HepG2 (cell line): ENCODE results near the gene PPP1R9A. TPM values are rescaled to one million over a fixed set of nuclear protein-coding genes. Genes with fewer than 3 reads are reported as not detected.

ENCODE experiments used
- ATAC-seq: fragments of 200-7000 bp; cut with Tn5 transposase; 3 replicates; pipeline ENCODE4 v1.9.1; 2020; ENCODE audit warnings: mild to moderate bottlenecking, moderate library complexity
- BruUV-seq: library from RNA; stranded (reverse); fragments of 400-500 nt; replicated peaks from 2 replicates; lab custom pipeline; 2021; lab: Mats Ljungman, UMichigan
- CTCF ChIA-PET: fragments of 300-600 bp; formaldehyde crosslinking; extraction: SDS; loops from one replicate; lab custom pipeline; 2021; ENCODE audit warnings: low total read pairs, inconsistent platforms, low intra/inter-chr PET ratio; lab: Yijun Ruan, JAX
- POLR2A ChIA-PET: fragments of 350-600 bp; sonication (Branson Sonifier 250); formaldehyde crosslinking; loops from one replicate; lab custom pipeline; 2020; ENCODE audit warnings: antibody characterized with exemption, inconsistent platforms; lab: Yijun Ruan, JAX
- DNase-seq: peaks from one replicate; pipeline ENCODE4 v3.0.0-alpha.2; 2015; ENCODE audit warnings: low spot score
- FAIRE-seq: peaks from 3 replicates; lab custom pipeline; 2011; peaks lifted over from hg19 to GRCh38; lab: Jason Lieb, UNC
- H2AFZ ChIP-seq: one replicate; pipeline ENCODE4 v1.6.1; 2011; ENCODE audit warnings: low read length, inconsistent platforms
- H3K27ac ChIP-seq: fragments of 300-600 bp; 3 replicates; pipeline ENCODE4 v1.8.0; 2011; ENCODE audit warnings: mixed run types, mild to moderate bottlenecking, mixed read lengths, low read length, inconsistent platforms; ENCODE audit not compliant: insufficient read depth; ENCODE audit errors: extremely low read length
- H3K27me3 ChIP-seq, 2 experiments: fragments of 200-600 bp in 1 of 2; 2 replicates in 1 of 2; 3 replicates in 1 of 2; pipeline versions ENCODE4 v1.6.0 to v1.8.0; 2011; ENCODE audit warnings: low read length in 2 of 2, mild to moderate bottlenecking in 2 of 2, moderate library complexity in 2 of 2, inconsistent platforms in 1 of 2; ENCODE audit not compliant: insufficient read depth in 2 of 2, control insufficient read depth in 1 of 2
- H3K36me3 ChIP-seq, 2 experiments: fragments of 200-600 bp in 1 of 2; replicated peaks in 1 of 2; 2 replicates in 1 of 2; 3 replicates in 1 of 2; pipeline versions ENCODE4 v1.5.1 to v1.8.0; 2011; ENCODE audit warnings: low read length in 2 of 2, inconsistent platforms in 1 of 2; ENCODE audit not compliant: insufficient read depth in 2 of 2, control insufficient read depth in 1 of 2
- H3K4me1 ChIP-seq: 2 replicates; pipeline ENCODE4 v1.5.1; 2012; ENCODE audit warnings: low read length, inconsistent platforms; ENCODE audit not compliant: insufficient read depth
- H3K4me2 ChIP-seq: 2 replicates; pipeline ENCODE4 v1.6.0; 2011; ENCODE audit warnings: low read depth, low read length, inconsistent platforms
- H3K4me3 ChIP-seq, 3 experiments: fragments of 200-600 bp in 1 of 3; sonication (generic), shearing (Covaris generic) in 1 of 3; replicated peaks in 1 of 3; 2 replicates each; pipeline ENCODE4 v1.5.1; 2011 to 2016; ENCODE audit warnings: low read length in 3 of 3, inconsistent platforms in 2 of 3, low read depth in 2 of 3, mild to moderate bottlenecking in 2 of 3, control low read depth in 1 of 3, mixed read lengths in 1 of 3; ENCODE audit not compliant: insufficient read depth in 1 of 3
- H3K79me2 ChIP-seq: one replicate; pipeline ENCODE4 v1.6.1; 2011; ENCODE audit warnings: low read length, inconsistent platforms; ENCODE audit not compliant: insufficient read depth
- H3K9ac ChIP-seq: 2 replicates; pipeline ENCODE4 v1.6.0; 2011; ENCODE audit warnings: mild to moderate bottlenecking, low read depth, low read length, inconsistent platforms; ENCODE audit not compliant: insufficient read depth
- H3K9me3 ChIP-seq: 2 replicates; pipeline ENCODE4 v1.5.1; 2012; ENCODE audit warnings: mild to moderate bottlenecking, low read length
- H4K20me1 ChIP-seq: 2 replicates; pipeline ENCODE4 v1.6.0; 2011; ENCODE audit warnings: inconsistent platforms, mild to moderate bottlenecking, low read length, moderate library complexity; ENCODE audit not compliant: insufficient read depth
- BCL3 ChIP-seq: sonication (generic); formaldehyde crosslinking; IDR thresholded peaks from 2 replicates; pipeline ENCODE4 v1.5.1; 2020; ENCODE audit warnings: mild to moderate bottlenecking, missing genetic modification reagents, moderate library complexity
- ERF ChIP-seq: IDR thresholded peaks from 2 replicates; pipeline ENCODE4 v1.6.1; 2018; ENCODE audit warnings: missing biosample characterization, missing genetic modification reagents
- GATA4 ChIP-seq: sonication (generic); IDR thresholded peaks from 2 replicates; pipeline ENCODE4 v1.6.1; 2016; ENCODE audit warnings: antibody characterized with exemption, low read depth, borderline replicate concordance
- HDAC6 ChIP-seq: fragments of 200-600 bp; sonication (generic); IDR thresholded peaks from 2 replicates; pipeline ENCODE4 v1.7.0; 2017; ENCODE audit warnings: mild to moderate bottlenecking, antibody characterized with exemption, low read length, low read depth
- RARA ChIP-seq: IDR thresholded peaks from 2 replicates; pipeline ENCODE4 v1.6.1; 2016; ENCODE audit warnings: missing genetic modification reagents, missing compliant biosample characterization
- SOX5 ChIP-seq: IDR thresholded peaks from 2 replicates; pipeline ENCODE4 v1.6.1; 2016; ENCODE audit warnings: borderline replicate concordance
- SRY ChIP-seq: sonication (generic); formaldehyde crosslinking; IDR thresholded peaks from 2 replicates; pipeline ENCODE4 v1.8.0; 2022; ENCODE audit warnings: mild to moderate bottlenecking, missing genetic modification reagents
- ZBTB2 ChIP-seq: sonication (generic); formaldehyde crosslinking; IDR thresholded peaks from 2 replicates; pipeline ENCODE4 v1.8.0; 2022; ENCODE audit warnings: low read depth, missing genetic modification reagents
- ZFP37 ChIP-seq: sonication (generic); formaldehyde crosslinking; IDR thresholded peaks from 2 replicates; pipeline ENCODE4 v1.4.0; 2020; ENCODE audit warnings: missing genetic modification reagents, borderline replicate concordance
- ZNF160 ChIP-seq: sonication (generic); formaldehyde crosslinking; IDR thresholded peaks from 2 replicates; pipeline ENCODE4 v1.8.0; 2022; ENCODE audit warnings: mild to moderate bottlenecking, inconsistent platforms, missing genetic modification reagents
- ZNF513 ChIP-seq: sonication (generic); formaldehyde crosslinking; conservative IDR thresholded peaks from 2 replicates; pipeline ENCODE4 v1.5.0; 2020; ENCODE audit warnings: missing genetic modification reagents
- ZNF598 ChIP-seq: sonication (generic); formaldehyde crosslinking; IDR thresholded peaks from 2 replicates; pipeline ENCODE4 v1.5.1; 2020; ENCODE audit warnings: mild to moderate bottlenecking, missing genetic modification reagents, borderline replicate concordance
- ZNF607 ChIP-seq: sonication (generic); formaldehyde crosslinking; IDR thresholded peaks from 2 replicates; pipeline ENCODE4 v1.5.1; 2020; ENCODE audit warnings: missing genetic modification reagents, mild to moderate bottlenecking, borderline replicate concordance
- ZNF644 ChIP-seq: IDR thresholded peaks from 2 replicates; pipeline ENCODE4 v1.6.1; 2016; ENCODE audit warnings: low read depth
- ZNF710 ChIP-seq: sonication (generic); formaldehyde crosslinking; IDR thresholded peaks from 2 replicates; pipeline ENCODE4 v1.5.0; 2020; ENCODE audit warnings: mild to moderate bottlenecking, missing genetic modification reagents, borderline replicate concordance
- WGBS: methylation state at CpG from one replicate; pipeline ENCODE4 v1.1.6; 2017; ENCODE audit warnings: low lambda C conversion rate; 5-methylcytosine and 5-hydroxymethylcytosine counted together
- in situ Hi-C: cut with HindIII; loops from 2 replicates; pipeline ENCODE4 v1.10.0; 2017; ENCODE audit warnings: low pct_unique_long_range_greater_than_20kb; ENCODE audit not compliant: extremely low pct_ligation_motif_present
- intact Hi-C: fragments of 100-400 bp; cut with micrococcal nuclease; formaldehyde crosslinking; loops from one replicate; pipeline ENCODE4 v1.10.0; 2022; ENCODE audit not compliant: unreplicated experiment
- polyA plus RNA-seq, 8 experiments: library from polyadenylated mRNA; depleted of rRNA in 3 of 8; stranded (reverse) in 7 of 8; unstranded in 1 of 8; fragments of >200 nt; fragmentation: Illumina TruSeq in 4 of 8; extraction: Trizol in 4 of 8; gene quantifications; 2 replicates each; pipeline versions ENCODE4 v1.2.1 to v1.2.3, GENCODE V29; 2011 to 2016; ENCODE audit warnings: low read depth in 4 of 8, missing spikeins in 1 of 8, mixed read lengths in 1 of 8; ENCODE audit not compliant: insufficient read depth in 1 of 8
- total RNA-seq, 5 experiments: library from RNA; depleted of rRNA; stranded (reverse); fragments of >200 nt; fragmentation: Illumina TruSeq; extraction: Trizol; gene quantifications; 2 replicates each; pipeline ENCODE4 v1.2.3, GENCODE V29; 2016; ENCODE audit warnings: low read depth in 1 of 5

PPP1R9A gene
- total and polyA plus RNA-seq, 2 of the 13 experiments (the other 11 are each of a cell fraction or from before 2014, with no cell fraction given): 11.4 to 31.9 TPM

GRCh38 chr7:94904982-94905381 is 2.4 kb upstream of the PPP1R9A start:
- TF ChIP-seq SOX5 (CRISPR knock-in tag): no peak
- no peak for TF ChIP-seq ZFP37 (CRISPR knock-in tag)
- no peak for TF ChIP-seq HDAC6
- TF ChIP-seq ZNF160 (CRISPR knock-in tag): no peak
- TF ChIP-seq RARA (CRISPR knock-in tag): no peak
- TF ChIP-seq ZNF513 (CRISPR knock-in tag): no peak
- no peak for TF ChIP-seq BCL3
- TF ChIP-seq ZNF598 (CRISPR knock-in tag): no peak
- TF ChIP-seq ZNF710 (CRISPR knock-in tag): no peak
- TF ChIP-seq ZBTB2 (CRISPR knock-in tag): no peak
- TF ChIP-seq SRY: no peak
- no peak for TF ChIP-seq ZNF607
- no peak for TF ChIP-seq GATA4
- no peak for TF ChIP-seq ZNF644 (CRISPR knock-in tag)
- TF ChIP-seq ERF (CRISPR knock-in tag): no peak
- TF ChIP-seq, all 625 proteins: peak for 0
- ATAC-seq: no peak
- Histone ChIP-seq H3K27ac (no peak overlapping the region), H4K20me1 (no peaks in the 10 kb centered on the region), H3K36me3 (no peaks in the 10 kb centered on the region), H3K27me3 (no peaks in the 10 kb centered on the region; a peak in 1 of 5 replicates), H3K9ac (no peak overlapping the region), H3K9me3 (no peaks in the 10 kb centered on the region), H3K4me1 (peaks cover 26% of the 10 kb centered on the region), H2AFZ (no peak overlapping the region), H3K4me2 (no peak overlapping the region), H3K4me3 (no peak overlapping the region), H3K79me2 (peaks cover 14% of the 10 kb centered on the region)
- intact Hi-C loops (loop anchor here (5.0 to 10.0 kb wide), 5 partner anchors 122 to 458 kb away; partner anchors contain the start of gene SGCE), in situ Hi-C loops (no loop called here)
- BruUV-seq: no TSS peak
- CTCF ChIA-PET: no interaction called here
- 94% methylated on average over 1 of the region's 1 CpG for WGBS
- no peak for DNase-seq
- no peak for FAIRE-seq
- POLR2A ChIA-PET: no interaction called here
